Measurements from ENCODE around the gene SPEM3. TPM values are rescaled to one million over a fixed set of nuclear protein-coding genes. Genes with fewer than 3 reads are reported as not detected.
A peak's percentile ranks its signal among the peaks of the same experiment; 100 is the strongest.

Gene SPEM3
- not detected for total RNA-seq
- long read RNA-seq, result 0 reads

GRCh38 chr17:7428557-7428956 lies at the start of gene SPEM3:
Gene SPEM3 (plus strand): TSS chr17:7428857. CDS start chr17:7428903, 46 bp downstream.
- no peak for DNase-seq
- no peaks in the 10 kb centered on the region for H3K27me3 ChIP-seq
- no peak for ATAC-seq
- H3K9me3 ChIP-seq, result no peaks in the 10 kb centered on the region
- no peaks in the 10 kb centered on the region for H3K4me1 ChIP-seq
- TF ChIP-seq CTCF (IDR thresholded peaks at IDR 0.05), result no peak
- no peak within 1 kb of the TSS for H3K4me3 ChIP-seq
- H3K27ac ChIP-seq, result no peak within 1 kb of the TSS
- no peaks in the 10 kb centered on the region for H3K36me3 ChIP-seq
- intact Hi-C loops (cut with DNase I), result no loop called here

GRCh38 chr17:7379134-7379533 lies 49.5 kb upstream of the SPEM3 start:
- no peak for TF ChIP-seq CTCF (IDR thresholded peaks at IDR 0.05)
- Histone ChIP-seq H3K27me3 (no peaks in the 10 kb centered on the region), H3K4me1 (peaks cover 14% of the 10 kb centered on the region), H3K9me3 (no peaks in the 10 kb centered on the region), H3K27ac (no peak overlapping the region), H3K4me3 (no peak overlapping the region), H3K36me3 (no peaks in the 10 kb centered on the region)
- ATAC-seq (no peak), DNase-seq (no peak)
- intact Hi-C loops (cut with DNase I), result no loop called here

- intact Hi-C loops (cut with DNase I), result no loop called here
- DNase-seq (peak; percentile 72), ATAC-seq (peak; percentile 69)
- Histone ChIP-seq H3K4me1 (peaks cover 14% of the 10 kb centered on the region), H3K36me3 (no peaks in the 10 kb centered on the region), H3K27ac (peak overlapping the region; percentile 74), H3K4me3 (peak overlapping the region; percentile 57), H3K27me3 (no peaks in the 10 kb centered on the region), H3K9me3 (no peaks in the 10 kb centered on the region)
- no peak for TF ChIP-seq CTCF (IDR thresholded peaks at IDR 0.05)
Measured at GRCh38 chr17:7380321-7380720, 48.3 kb upstream of the SPEM3 start.

GRCh38 chr17:7380855-7381683 lies 47.6 kb upstream of the SPEM3 start, which contains the start of gene TNK1:
Gene TNK1 (plus strand): TSS chr17:7381089. CDS start chr17:7382927, 1,838 bp downstream.
- no peaks in the 10 kb centered on the region for H3K9me3 ChIP-seq
- no peaks in the 10 kb centered on the region for H3K27me3 ChIP-seq
- intact Hi-C loops (cut with DNase I), result no loop called here
- peak within 1 kb of the TSS; percentile 57 for H3K4me3 ChIP-seq
- peak within 1 kb of the TSS; percentile 74 for H3K27ac ChIP-seq
- no peak for TF ChIP-seq CTCF (IDR thresholded peaks at IDR 0.05)
- H3K36me3 ChIP-seq, result no peaks in the 10 kb centered on the region
- H3K4me1 ChIP-seq, result peaks cover 14% of the 10 kb centered on the region
- DNase-seq (peak; percentile 88), ATAC-seq (peak; percentile 83)

- Histone ChIP-seq H3K36me3 (no peaks in the 10 kb centered on the region), H3K9me3 (no peaks in the 10 kb centered on the region), H3K27ac (no peak overlapping the region), H3K4me1 (peaks cover 14% of the 10 kb centered on the region), H3K27me3 (no peaks in the 10 kb centered on the region), H3K4me3 (no peak overlapping the region)
- intact Hi-C loops (cut with DNase I), result no loop called here
- DNase-seq, result no peak
- TF ChIP-seq CTCF (IDR thresholded peaks at IDR 0.05), result no peak
- ATAC-seq, result no peak
Measured at GRCh38 chr17:7382901-7383300, 45.8 kb upstream of the SPEM3 start.
